ENCODE results near the gene MIX23. TPM values are rescaled to one million over a fixed set of nuclear protein-coding genes. Genes with fewer than 3 reads are reported as not detected.

The MIX23 gene
- total RNA-seq, 1 donor from 2014 or later, result 46.6 TPM

- H3K9me3 Mint-ChIP-seq (ENCODE audit: unreplicated experiment), result no peaks in the 10 kb centered on the region
- H3K79me2 ChIP-seq (ENCODE audit: insufficient read depth, low read length), result peaks cover 5% of the 10 kb centered on the region
- H4K20me1 ChIP-seq (ENCODE audit: insufficient read depth, low read length), result peaks cover 5% of the 10 kb centered on the region
- H3K27me3 ChIP-seq (ENCODE audit: insufficient read depth, low read length), result no peaks in the 10 kb centered on the region
- H3K36me3 ChIP-seq (ENCODE audit: insufficient read depth, low read length), result peaks cover 33% of the 10 kb centered on the region
- no peak overlapping the region for H3K4me3 ChIP-seq (ENCODE audit: insufficient read depth, low read depth, low read length)
- H3K9me3 ChIP-seq (ENCODE audit: insufficient read depth, low read depth, low read length), result no peaks in the 10 kb centered on the region
- H3K27ac Mint-ChIP-seq (ENCODE audit: unreplicated experiment), result no peak overlapping the region
- peaks cover 13% of the 10 kb centered on the region for H3K36me3 Mint-ChIP-seq (ENCODE audit: low read depth, unreplicated experiment)
- no peak overlapping the region for H3K9ac ChIP-seq (ENCODE audit: low read length)
- FAIRE-seq (no peak), DNase-seq (ENCODE audit: low read depth) (peak; percentile 26)
- no peaks in the 10 kb centered on the region for H3K27me3 Mint-ChIP-seq (ENCODE audit: low read depth, unreplicated experiment)
- peaks cover 12% of the 10 kb centered on the region for H3K4me1 Mint-ChIP-seq (ENCODE audit: low read depth, unreplicated experiment)
- no peaks in the 10 kb centered on the region for H3K4me1 ChIP-seq (ENCODE audit: insufficient read depth, low read length)
- H3K4me2 ChIP-seq (ENCODE audit: low read length), result no peak overlapping the region
- TF ChIP-seq CTCF (IDR thresholded peaks at IDR 0.05; ENCODE audit: insufficient read depth, low read depth, low read length) (no peak), EZH2 (IDR thresholded peaks at IDR 0.05; ENCODE audit: insufficient read depth, low read length) (no peak)
- H3K27ac ChIP-seq (ENCODE audit: low read depth, low read length), result no peak overlapping the region
- H3K4me3 Mint-ChIP-seq (ENCODE audit: unreplicated experiment), result no peak overlapping the region
- no peak overlapping the region for H2AFZ ChIP-seq (ENCODE audit: low read depth, low read length)
Observed at GRCh38 chr3:122427857-122428471, 44.9 kb upstream of the MIX23 start.

GRCh38 chr3:122421836-122422235, 38.8 kb upstream of the MIX23 start:
- DNase-seq (ENCODE audit: low read depth), result no peak
- no peak overlapping the region for H3K4me2 ChIP-seq (ENCODE audit: low read length)
- no peak for TF ChIP-seq EZH2 (IDR thresholded peaks at IDR 0.05; ENCODE audit: insufficient read depth, low read length)
- no peak for TF ChIP-seq CTCF (IDR thresholded peaks at IDR 0.05; ENCODE audit: insufficient read depth, low read depth, low read length)
- H3K4me3 ChIP-seq (ENCODE audit: insufficient read depth, low read depth, low read length), result no peak overlapping the region
- H3K27me3 ChIP-seq (ENCODE audit: insufficient read depth, low read length), result no peaks in the 10 kb centered on the region
- H3K79me2 ChIP-seq (ENCODE audit: insufficient read depth, low read length), result peaks cover 27% of the 10 kb centered on the region
- FAIRE-seq, result no peak
- no peak overlapping the region for H2AFZ ChIP-seq (ENCODE audit: low read depth, low read length)
- Mint-ChIP-seq H3K9me3 (ENCODE audit: unreplicated experiment) (no peaks in the 10 kb centered on the region), H3K4me3 (ENCODE audit: unreplicated experiment) (no peak overlapping the region), H3K27me3 (ENCODE audit: low read depth, unreplicated experiment) (no peaks in the 10 kb centered on the region), H3K36me3 (ENCODE audit: low read depth, unreplicated experiment) (peaks cover 5% of the 10 kb centered on the region), H3K27ac (ENCODE audit: unreplicated experiment) (no peak overlapping the region), H3K4me1 (ENCODE audit: low read depth, unreplicated experiment) (peaks cover under 1% of the 10 kb centered on the region)
- peaks cover 28% of the 10 kb centered on the region for H3K36me3 ChIP-seq (ENCODE audit: insufficient read depth, low read length)
- peaks cover 5% of the 10 kb centered on the region for H4K20me1 ChIP-seq (ENCODE audit: insufficient read depth, low read length)
- no peak overlapping the region for H3K9ac ChIP-seq (ENCODE audit: low read length)
- H3K27ac ChIP-seq (ENCODE audit: low read depth, low read length), result no peak overlapping the region
- H3K4me1 ChIP-seq (ENCODE audit: insufficient read depth, low read length), result no peaks in the 10 kb centered on the region
- H3K9me3 ChIP-seq (ENCODE audit: insufficient read depth, low read depth, low read length), result no peaks in the 10 kb centered on the region

DNA sequence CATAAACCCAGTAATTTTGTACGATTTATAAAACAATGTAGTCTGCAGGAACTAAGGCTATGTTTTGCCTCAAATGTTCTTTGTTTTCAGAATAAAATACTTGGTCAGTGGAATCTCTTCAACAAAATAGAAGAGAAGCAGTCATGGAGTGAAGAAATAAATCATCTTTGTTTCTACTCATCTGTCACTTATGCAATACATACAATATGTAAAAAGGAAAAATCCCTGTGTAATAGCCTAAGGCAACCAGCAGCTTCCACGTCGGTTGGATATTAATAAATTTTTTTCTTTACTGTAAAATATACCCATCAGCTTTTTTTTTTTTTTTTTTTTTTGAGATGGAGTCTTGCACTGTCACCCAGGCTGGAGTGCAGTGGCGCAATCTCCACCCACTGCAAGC, 38.1 kb upstream of the MIX23 start:
- Histone ChIP-seq H3K4me1 (ENCODE audit: insufficient read depth, low read length) (no peaks in the 10 kb centered on the region), H4K20me1 (ENCODE audit: insufficient read depth, low read length) (peaks cover 5% of the 10 kb centered on the region), H3K9me3 (ENCODE audit: insufficient read depth, low read depth, low read length) (no peaks in the 10 kb centered on the region), H2AFZ (ENCODE audit: low read depth, low read length) (no peak overlapping the region), H3K9ac (ENCODE audit: low read length) (no peak overlapping the region), H3K4me2 (ENCODE audit: low read length) (no peak overlapping the region), H3K27me3 (ENCODE audit: insufficient read depth, low read length) (no peaks in the 10 kb centered on the region), H3K36me3 (ENCODE audit: insufficient read depth, low read length) (peaks cover 21% of the 10 kb centered on the region), H3K79me2 (ENCODE audit: insufficient read depth, low read length) (peaks cover 32% of the 10 kb centered on the region), H3K4me3 (ENCODE audit: insufficient read depth, low read depth, low read length) (no peak overlapping the region), H3K27ac (ENCODE audit: low read depth, low read length) (no peak overlapping the region)
- no peak for FAIRE-seq
- Mint-ChIP-seq H3K4me3 (ENCODE audit: unreplicated experiment) (no peak overlapping the region), H3K4me1 (ENCODE audit: low read depth, unreplicated experiment) (no peaks in the 10 kb centered on the region), H3K27me3 (ENCODE audit: low read depth, unreplicated experiment) (no peaks in the 10 kb centered on the region), H3K9me3 (ENCODE audit: unreplicated experiment) (no peaks in the 10 kb centered on the region), H3K27ac (ENCODE audit: unreplicated experiment) (no peak overlapping the region), H3K36me3 (ENCODE audit: low read depth, unreplicated experiment) (peaks cover 5% of the 10 kb centered on the region)
- TF ChIP-seq CTCF (IDR thresholded peaks at IDR 0.05; ENCODE audit: insufficient read depth, low read depth, low read length), result no peak
- DNase-seq (ENCODE audit: low read depth), result no peak
